Keratinocyte (primary cell): ENCODE data around the gene SLC9A3.

Experiments used
- CTCF ChIP-seq, 3 experiments: IDR thresholded peaks in 1 of 3; conservative IDR thresholded peaks in 1 of 3; optimal IDR thresholded peaks in 1 of 3; 2 replicates in 2 of 3; 3 replicates in 1 of 3; pipeline versions ENCODE3 to v1.5.1; 2011; ENCODE audit warnings: low read length in 3 of 3, mild to moderate bottlenecking in 3 of 3, moderate library complexity in 2 of 3, control low read depth in 1 of 3, inconsistent platforms in 1 of 3; ENCODE audit not compliant: insufficient read depth in 2 of 3; ENCODE audit errors: extremely low read depth in 1 of 3
- EZH2 ChIP-seq: IDR thresholded peaks from one replicate; pipeline ENCODE4 v1.6.1; 2012; ENCODE audit warnings: inconsistent platforms, mild to moderate bottlenecking, low read length, moderate library complexity

GRCh38 chr5:478369-478981 is 45.8 kb downstream of the SLC9A3 start:
- no peak for TF ChIP-seq CTCF (optimal IDR thresholded peaks at IDR 0.05 in 1 of 3, IDR thresholded peaks at IDR 0.05 in 1 of 3, conservative IDR thresholded peaks at IDR 0.05 in 1 of 3; ENCODE audit: extremely low read depth in 1 of 3, insufficient read depth in 2 of 3, low read length in 3 of 3)
- no peak for TF ChIP-seq EZH2
